H9 (cell line): Measurements from ENCODE around the gene SLC25A11. TPM values are rescaled to one million over a fixed set of nuclear protein-coding genes. Genes with fewer than 3 reads are reported as not detected.

ENCODE experiments used
- DNase-seq: peaks from one replicate; pipeline ENCODE4 v3.0.0-alpha.2; 2017
- H2AFZ ChIP-seq: one replicate; pipeline ENCODE4 v1.6.1; 2013; ENCODE audit warnings: mild to moderate bottlenecking, low read length, control low read depth, moderate library complexity
- H2AK5ac ChIP-seq: 2 replicates; pipeline ENCODE4 v1.6.1; 2013; ENCODE audit warnings: low read length, control low read depth, mixed read lengths; ENCODE audit not compliant: insufficient read length
- H2BK120ac ChIP-seq: one replicate; pipeline ENCODE4 v1.6.1; 2013; ENCODE audit warnings: low read depth, mild to moderate bottlenecking, low read length, control low read depth, inconsistent platforms; ENCODE audit not compliant: poor library complexity, severe bottlenecking
- H2BK12ac ChIP-seq: 2 replicates; pipeline ENCODE4 v1.6.1; 2013; ENCODE audit warnings: low read length, control low read depth, mixed read lengths, low read depth; ENCODE audit not compliant: insufficient read length
- H2BK15ac ChIP-seq: 2 replicates; pipeline ENCODE4 v1.6.1; 2013; ENCODE audit warnings: low read depth, low read length, control low read depth
- H2BK20ac ChIP-seq: one replicate; pipeline ENCODE4 v1.6.1; 2013; ENCODE audit warnings: low read depth, mild to moderate bottlenecking, low read length, control low read depth, inconsistent platforms; ENCODE audit not compliant: poor library complexity, severe bottlenecking
- H2BK5ac ChIP-seq: 2 replicates; pipeline ENCODE4 v1.6.1; 2013; ENCODE audit warnings: low read length, control low read depth, mixed read lengths; ENCODE audit not compliant: insufficient read length
- H3K14ac ChIP-seq: 2 replicates; pipeline ENCODE4 v1.6.1; 2013; ENCODE audit warnings: low read length, control low read depth; ENCODE audit not compliant: insufficient read depth
- H3K18ac ChIP-seq: 2 replicates; pipeline ENCODE4 v1.6.1; 2013; ENCODE audit warnings: low read depth, mild to moderate bottlenecking, mixed read lengths, low read length, control low read depth; ENCODE audit not compliant: insufficient read length
- H3K23ac ChIP-seq: 2 replicates; pipeline ENCODE4 v1.6.1; 2013; ENCODE audit warnings: low read length, control low read depth, mixed read lengths, low read depth; ENCODE audit not compliant: insufficient read length
- H3K23me2 ChIP-seq: 2 replicates; pipeline ENCODE4 v1.6.1; 2013; ENCODE audit warnings: low read depth, mild to moderate bottlenecking, mixed read lengths, low read length, control low read depth; ENCODE audit not compliant: insufficient read length, poor library complexity, severe bottlenecking
- H3K27ac ChIP-seq: 2 replicates; pipeline ENCODE4 v1.5.1; 2013; ENCODE audit warnings: low read length, control low read depth, mixed read lengths, low read depth; ENCODE audit not compliant: insufficient read length
- H3K27me3 ChIP-seq: 2 replicates; pipeline ENCODE4 v1.6.1; 2013; ENCODE audit warnings: low read length, control low read depth, inconsistent platforms; ENCODE audit not compliant: insufficient read depth
- H3K4ac ChIP-seq: 2 replicates; pipeline ENCODE4 v1.6.1; 2013; ENCODE audit warnings: low read depth, mild to moderate bottlenecking, control low read depth, inconsistent platforms, low read length, moderate library complexity
- H3K4me1 ChIP-seq: 2 replicates; pipeline ENCODE4 v1.6.1; 2013; ENCODE audit warnings: low read length, control low read depth, inconsistent platforms; ENCODE audit not compliant: insufficient read depth
- H3K4me2 ChIP-seq: 2 replicates; pipeline ENCODE4 v1.6.1; 2013; ENCODE audit warnings: low read length, control low read depth, mixed read lengths; ENCODE audit not compliant: insufficient read length, insufficient read depth
- H3K56ac ChIP-seq: 2 replicates; pipeline ENCODE4 v1.6.1; 2013; ENCODE audit warnings: low read depth, mild to moderate bottlenecking, mixed read lengths, low read length, control low read depth; ENCODE audit not compliant: insufficient read length
- H3K79me1 ChIP-seq: 2 replicates; pipeline ENCODE4 v1.6.1; 2013; ENCODE audit warnings: low read depth, mild to moderate bottlenecking, moderate library complexity, low read length, control low read depth, inconsistent platforms; ENCODE audit not compliant: insufficient read depth, poor library complexity, severe bottlenecking
- H3K79me2 ChIP-seq: 2 replicates; pipeline ENCODE4 v1.6.1; 2013; ENCODE audit warnings: low read length, control low read depth, inconsistent platforms; ENCODE audit not compliant: insufficient read depth
- H3K9ac ChIP-seq: 2 replicates; pipeline ENCODE4 v1.6.1; 2013; ENCODE audit warnings: low read length, control low read depth, mixed read lengths; ENCODE audit not compliant: insufficient read length; ENCODE audit errors: extremely low read depth
- H3K9me3 ChIP-seq: one replicate; pipeline ENCODE4 v1.6.1; 2013; ENCODE audit warnings: low read depth, low read length, inconsistent platforms; ENCODE audit not compliant: control insufficient read depth
- H3T11ph ChIP-seq: one replicate; pipeline ENCODE4 v1.6.1; 2013; ENCODE audit warnings: mild to moderate bottlenecking, low read length, control low read depth, inconsistent platforms
- H4K20me1 ChIP-seq: one replicate; pipeline ENCODE4 v1.6.1; 2013; ENCODE audit not compliant: control insufficient read depth, insufficient read length, insufficient read depth
- H4K5ac ChIP-seq: 2 replicates; pipeline ENCODE4 v1.6.1; 2013; ENCODE audit warnings: low read depth, mild to moderate bottlenecking, mixed read lengths, low read length, control low read depth; ENCODE audit not compliant: insufficient read length
- H4K8ac ChIP-seq: replicated peaks from 2 replicates; pipeline ENCODE4 v1.6.1; 2013; ENCODE audit warnings: low read length, control low read depth, mixed read lengths, low read depth; ENCODE audit not compliant: insufficient read length
- H4K91ac ChIP-seq: 2 replicates; pipeline ENCODE4 v1.6.1; 2013; ENCODE audit warnings: low read depth, mild to moderate bottlenecking, moderate library complexity, mixed read lengths, low read length, control low read depth; ENCODE audit not compliant: insufficient read length
- H3K27ac Mint-ChIP-seq, 3 experiments: 2 replicates in 2 of 3; 3 replicates in 1 of 3; pipeline ENCODE4 v1.8.0; 2020 to 2021; ENCODE audit warnings: mixed read lengths in 3 of 3, mild to moderate bottlenecking in 1 of 3, moderate library complexity in 1 of 3
- H3K27me3 Mint-ChIP-seq: 2 replicates; pipeline ENCODE4 v1.8.0; 2021; ENCODE audit warnings: low read depth, mild to moderate bottlenecking, moderate library complexity, mixed read lengths
- H3K36me3 Mint-ChIP-seq, 3 experiments: 2 replicates in 2 of 3; 3 replicates in 1 of 3; pipeline ENCODE4 v1.8.0; 2020 to 2021; ENCODE audit warnings: low read depth in 3 of 3, mixed read lengths in 3 of 3; ENCODE audit not compliant: insufficient read depth in 1 of 3
- H3K4me1 Mint-ChIP-seq, 2 experiments: 2 replicates each; pipeline ENCODE4 v1.8.0; 2020; ENCODE audit warnings: mixed read lengths in 2 of 2
- H3K4me3 Mint-ChIP-seq, 2 experiments: 2 replicates in 1 of 2; 3 replicates in 1 of 2; pipeline ENCODE4 v1.8.0; 2020 to 2021; ENCODE audit warnings: mild to moderate bottlenecking in 2 of 2, mixed read lengths in 2 of 2, moderate library complexity in 1 of 2
- H3K9me3 Mint-ChIP-seq, 2 experiments: 2 replicates in 1 of 2; 3 replicates in 1 of 2; pipeline ENCODE4 v1.8.0; 2020; ENCODE audit warnings: mild to moderate bottlenecking in 2 of 2, mixed read lengths in 2 of 2, moderate library complexity in 1 of 2
- WGBS: extraction: QIAGEN DNeasy Blood & Tissue Kit; methylation state at CpG from one replicate; pipeline ENCODE4 v1.1.7; 2013; ENCODE audit warnings: missing lambda C conversion rate, low lambda C conversion rate, mixed read lengths; ENCODE audit not compliant: insufficient read length; ENCODE audit errors: extremely low coverage; 5-methylcytosine and 5-hydroxymethylcytosine counted together
- total RNA-seq: library from RNA; stranded (reverse); gene quantifications from 2 replicates; pipeline ENCODE4 v1.2.1, GENCODE V29; 2021
- TF ChIP-seq, protein P1 (sequence below): fragments of 200-600 bp; sonication (generic); conservative IDR thresholded peaks from 3 replicates; pipeline ENCODE4 v1.8.0; 2021; ENCODE audit warnings: antibody characterized with exemption, mild to moderate bottlenecking

Gene SLC25A11
- total RNA-seq, 1 experiment from 2014 or later = 74.9 TPM

DNA sequence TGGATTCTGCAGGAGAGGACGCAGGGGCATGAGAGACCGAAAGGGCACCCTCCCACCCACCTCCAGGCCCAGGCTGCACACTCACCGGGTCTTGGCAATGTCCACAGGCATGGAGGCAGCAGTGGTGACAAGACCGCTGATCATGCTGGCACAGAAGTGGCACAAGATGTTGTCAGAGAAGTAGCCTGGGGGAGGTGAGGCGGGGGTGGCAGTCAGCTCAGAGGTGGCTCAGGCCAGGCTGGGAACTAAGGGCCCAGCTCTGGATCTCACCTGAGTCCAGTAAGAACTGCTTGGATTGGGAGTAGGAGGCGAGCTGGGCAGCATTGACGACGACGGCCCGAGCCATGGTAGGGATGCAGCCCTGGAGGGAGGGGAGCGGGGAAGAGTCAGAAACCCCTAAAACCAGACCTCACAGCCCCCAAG, 1.8 kb downstream of the SLC25A11 start:
- Histone ChIP-seq H4K20me1 (peaks cover 7% of the 10 kb centered on the region), H3K9ac (no peak overlapping the region), H3K27me3 (no peaks in the 10 kb centered on the region), H2AFZ (no peak overlapping the region), H3K14ac (no peak overlapping the region), H3K4me2 (no peak overlapping the region), H2BK120ac (no peak overlapping the region), H3K4ac (no peak overlapping the region), H3K18ac (no peak overlapping the region), H3K27ac (no peak overlapping the region), H2BK20ac (no peak overlapping the region), H4K8ac (no peak overlapping the region), H3T11ph (no peak overlapping the region), H2BK5ac (no peak overlapping the region), H2BK12ac (no peak overlapping the region), H3K79me2 (peaks cover 6% of the 10 kb centered on the region; the same call in 1 of the 2 replicates), H3K79me1 (peaks cover 5% of the 10 kb centered on the region), H4K5ac (no peak overlapping the region), H2BK15ac (no peak overlapping the region), H4K91ac (no peak overlapping the region), H3K4me1 (no peaks in the 10 kb centered on the region), H3K56ac (no peak overlapping the region), H3K23ac (no peak overlapping the region), H2AK5ac (no peak overlapping the region), H3K23me2 (peaks cover 17% of the 10 kb centered on the region), H3K9me3 (no peaks in the 10 kb centered on the region)
- WGBS = no CpG with 5 or more reads among the region's 11 CpGs
- Mint-ChIP-seq H3K27ac (0 out of 7 replicates have a peak overlapping the region, but pooled peaks of 1 of the 3 experiments have one; percentile 44), H3K27me3 (peaks cover 1% of the 10 kb centered on the region), H3K4me3 (peak overlapping the region; percentile 95 to 98), H3K36me3 (peaks cover 23 to 59% (median 44%) of the 10 kb centered on the region in 3 experiments), H3K9me3 (no peaks in the 10 kb centered on the region; a peak in 1 of 5 replicates), H3K4me1 (peaks cover 32 to 42% of the 10 kb centered on the region in 2 experiments)
- no peak for DNase-seq
- TF ChIP-seq, protein P1, sequence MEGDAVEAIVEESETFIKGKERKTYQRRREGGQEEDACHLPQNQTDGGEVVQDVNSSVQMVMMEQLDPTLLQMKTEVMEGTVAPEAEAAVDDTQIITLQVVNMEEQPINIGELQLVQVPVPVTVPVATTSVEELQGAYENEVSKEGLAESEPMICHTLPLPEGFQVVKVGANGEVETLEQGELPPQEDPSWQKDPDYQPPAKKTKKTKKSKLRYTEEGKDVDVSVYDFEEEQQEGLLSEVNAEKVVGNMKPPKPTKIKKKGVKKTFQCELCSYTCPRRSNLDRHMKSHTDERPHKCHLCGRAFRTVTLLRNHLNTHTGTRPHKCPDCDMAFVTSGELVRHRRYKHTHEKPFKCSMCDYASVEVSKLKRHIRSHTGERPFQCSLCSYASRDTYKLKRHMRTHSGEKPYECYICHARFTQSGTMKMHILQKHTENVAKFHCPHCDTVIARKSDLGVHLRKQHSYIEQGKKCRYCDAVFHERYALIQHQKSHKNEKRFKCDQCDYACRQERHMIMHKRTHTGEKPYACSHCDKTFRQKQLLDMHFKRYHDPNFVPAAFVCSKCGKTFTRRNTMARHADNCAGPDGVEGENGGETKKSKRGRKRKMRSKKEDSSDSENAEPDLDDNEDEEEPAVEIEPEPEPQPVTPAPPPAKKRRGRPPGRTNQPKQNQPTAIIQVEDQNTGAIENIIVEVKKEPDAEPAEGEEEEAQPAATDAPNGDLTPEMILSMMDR = no peak
